Upper lobe of right lung (tissue), 1 donor: ENCODE data around the gene ANGEL1. TPM values are rescaled to one million over a fixed set of nuclear protein-coding genes. Genes with fewer than 3 reads are reported as not detected.
A peak's percentile ranks its signal among the peaks of the same experiment; 100 is the strongest.

Experiments
- ATAC-seq: fragments of 200-7000 bp; cut with Tn5 transposase; one replicate; pipeline ENCODE4 v1.9.1; 2020; ENCODE audit warnings: mild to moderate bottlenecking, moderate library complexity
- DNase-seq: peaks from one replicate; pipeline ENCODE4 v3.0.0-alpha.2; 2020
- H3K27ac ChIP-seq: fragments of 200-600 bp; one replicate; pipeline ENCODE4 v1.8.0; 2022
- H3K27me3 ChIP-seq: fragments of 200-600 bp; one replicate; pipeline ENCODE4 v1.8.0; 2022; ENCODE audit warnings: mild to moderate bottlenecking
- H3K36me3 ChIP-seq: fragments of 200-600 bp; one replicate; pipeline ENCODE4 v1.8.0; 2022
- H3K4me1 ChIP-seq: fragments of 200-600 bp; one replicate; pipeline ENCODE4 v1.8.0; 2022
- H3K4me3 ChIP-seq: fragments of 200-600 bp; one replicate; pipeline ENCODE4 v1.8.0; 2022; ENCODE audit warnings: mild to moderate bottlenecking
- H3K9me3 ChIP-seq: fragments of 200-600 bp; one replicate; pipeline ENCODE4 v1.8.0; 2022
- intact Hi-C: fragments of 100-400 bp; cut with DNase I; formaldehyde crosslinking; loops from one replicate; pipeline ENCODE4 v1.11.0; 2022
- total RNA-seq: library from RNA; stranded (reverse); fragmentation: NEBNext Ultra II Directional; extraction: Animal tissue kit (Norgen Biotek cat#: 25700); gene quantifications from one replicate; pipeline ENCODE4 v1.2.1, GENCODE V29; 2021
- TF ChIP-seq, protein P1 (sequence below): fragments of 200-600 bp; IDR thresholded peaks from one replicate; pipeline ENCODE4 v1.8.0; 2022; ENCODE audit warnings: antibody characterized with exemption
- donor health status: DM: no; HTN: yes; CAD: no; lungs with severe emphysema.

Gene ANGEL1
- total RNA-seq, 1 donor from 2014 or later, result 24.1 TPM

DNA sequence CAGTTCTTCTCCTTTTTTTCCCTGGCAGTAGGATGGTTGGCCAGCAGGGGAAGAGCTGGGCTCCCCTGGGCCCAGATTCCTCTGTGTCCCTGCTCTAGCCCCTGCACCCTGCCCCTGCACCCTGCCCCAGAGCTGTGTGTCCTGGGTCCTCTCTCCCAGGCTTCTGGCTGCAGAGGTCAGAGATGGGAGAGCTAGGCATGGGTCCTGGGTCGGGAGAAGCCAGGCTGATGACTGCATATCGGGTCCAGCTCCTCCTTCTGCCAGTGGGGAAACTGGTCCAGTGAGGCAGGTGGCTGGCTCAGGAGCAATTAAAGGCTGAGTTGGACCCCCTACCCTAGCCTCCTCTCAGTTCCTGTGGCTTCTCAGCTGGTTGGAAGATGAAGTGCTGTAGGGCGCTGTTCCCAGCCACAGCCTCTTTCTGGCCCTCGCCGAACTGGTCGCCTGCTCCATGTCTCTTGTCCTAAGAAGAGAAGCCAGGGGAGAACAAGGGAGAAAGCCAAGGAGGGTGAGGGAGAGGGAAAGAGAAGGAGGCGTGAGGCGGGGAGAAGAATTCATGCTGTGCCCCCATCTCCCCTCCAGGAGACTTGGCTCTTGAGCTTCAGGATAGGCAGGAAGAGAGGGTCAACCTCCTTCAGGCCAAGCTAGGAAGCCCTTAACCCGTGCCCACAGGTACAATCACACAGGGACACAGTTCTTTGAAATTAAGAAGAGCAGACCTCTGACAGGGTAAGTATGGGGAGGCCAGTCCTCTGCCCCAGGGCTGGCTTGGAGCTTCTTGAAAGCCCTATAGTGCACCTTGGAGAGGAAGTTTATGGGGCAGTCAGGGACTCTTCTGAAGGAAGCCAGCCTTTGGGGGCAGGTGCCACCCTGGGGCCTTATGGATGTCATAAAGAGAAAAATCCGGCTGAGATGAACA is 41.9 kb downstream of the ANGEL1 start:
- H3K36me3 ChIP-seq, result no peaks in the 10 kb centered on the region
- TF ChIP-seq, protein P1, sequence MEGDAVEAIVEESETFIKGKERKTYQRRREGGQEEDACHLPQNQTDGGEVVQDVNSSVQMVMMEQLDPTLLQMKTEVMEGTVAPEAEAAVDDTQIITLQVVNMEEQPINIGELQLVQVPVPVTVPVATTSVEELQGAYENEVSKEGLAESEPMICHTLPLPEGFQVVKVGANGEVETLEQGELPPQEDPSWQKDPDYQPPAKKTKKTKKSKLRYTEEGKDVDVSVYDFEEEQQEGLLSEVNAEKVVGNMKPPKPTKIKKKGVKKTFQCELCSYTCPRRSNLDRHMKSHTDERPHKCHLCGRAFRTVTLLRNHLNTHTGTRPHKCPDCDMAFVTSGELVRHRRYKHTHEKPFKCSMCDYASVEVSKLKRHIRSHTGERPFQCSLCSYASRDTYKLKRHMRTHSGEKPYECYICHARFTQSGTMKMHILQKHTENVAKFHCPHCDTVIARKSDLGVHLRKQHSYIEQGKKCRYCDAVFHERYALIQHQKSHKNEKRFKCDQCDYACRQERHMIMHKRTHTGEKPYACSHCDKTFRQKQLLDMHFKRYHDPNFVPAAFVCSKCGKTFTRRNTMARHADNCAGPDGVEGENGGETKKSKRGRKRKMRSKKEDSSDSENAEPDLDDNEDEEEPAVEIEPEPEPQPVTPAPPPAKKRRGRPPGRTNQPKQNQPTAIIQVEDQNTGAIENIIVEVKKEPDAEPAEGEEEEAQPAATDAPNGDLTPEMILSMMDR, result no peak
- H3K27ac ChIP-seq, result no peak overlapping the region
- peaks cover 35% of the 10 kb centered on the region for H3K4me1 ChIP-seq
- H3K4me3 ChIP-seq, result no peak overlapping the region
- no peaks in the 10 kb centered on the region for H3K27me3 ChIP-seq
- no peaks in the 10 kb centered on the region for H3K9me3 ChIP-seq
- intact Hi-C loops, result no loop called here
- no peak for ATAC-seq
- peak; percentile 43 for DNase-seq

DNA sequence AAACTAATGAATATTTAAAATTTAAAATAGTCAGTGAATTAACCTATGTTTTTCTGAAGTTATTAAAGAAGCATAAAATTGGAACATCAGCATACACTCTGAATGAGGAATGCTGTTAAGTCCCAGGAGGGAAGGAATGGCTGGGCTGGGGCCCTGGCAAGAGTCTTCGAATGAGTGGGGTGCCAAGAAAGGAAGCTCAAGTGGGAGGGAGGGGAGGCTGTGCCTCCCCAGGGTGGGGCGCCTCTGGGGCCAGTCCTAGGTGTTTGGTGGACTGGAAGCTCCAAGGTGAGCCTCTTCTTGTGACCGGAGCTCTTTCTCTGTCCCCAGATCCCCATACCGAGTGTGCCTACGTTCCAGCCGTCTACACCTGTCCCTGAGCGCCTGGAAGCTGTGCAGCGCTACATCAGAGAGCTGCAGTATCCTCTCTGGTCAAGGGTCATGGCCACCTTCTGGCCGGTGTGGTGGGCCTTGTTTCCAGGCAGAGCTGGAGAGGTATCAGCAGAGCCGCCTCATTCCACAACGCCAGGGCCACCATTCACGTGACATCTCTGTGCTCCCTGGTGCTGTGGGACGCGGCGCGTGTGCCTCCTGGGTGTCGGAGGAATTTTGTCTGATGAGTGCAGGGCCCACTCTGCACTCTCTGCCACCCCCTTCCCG is 42.9 kb downstream of the ANGEL1 start:
- H3K27me3 ChIP-seq, result no peaks in the 10 kb centered on the region
- intact Hi-C loops, result no loop called here
- H3K36me3 ChIP-seq, result no peaks in the 10 kb centered on the region
- ATAC-seq (no peak), DNase-seq (no peak)
- TF ChIP-seq, protein P1, result no peak
- H3K27ac ChIP-seq, result no peak overlapping the region
- H3K4me3 ChIP-seq, result no peak overlapping the region
- H3K4me1 ChIP-seq, result peaks cover 35% of the 10 kb centered on the region
- no peaks in the 10 kb centered on the region for H3K9me3 ChIP-seq

DNA sequence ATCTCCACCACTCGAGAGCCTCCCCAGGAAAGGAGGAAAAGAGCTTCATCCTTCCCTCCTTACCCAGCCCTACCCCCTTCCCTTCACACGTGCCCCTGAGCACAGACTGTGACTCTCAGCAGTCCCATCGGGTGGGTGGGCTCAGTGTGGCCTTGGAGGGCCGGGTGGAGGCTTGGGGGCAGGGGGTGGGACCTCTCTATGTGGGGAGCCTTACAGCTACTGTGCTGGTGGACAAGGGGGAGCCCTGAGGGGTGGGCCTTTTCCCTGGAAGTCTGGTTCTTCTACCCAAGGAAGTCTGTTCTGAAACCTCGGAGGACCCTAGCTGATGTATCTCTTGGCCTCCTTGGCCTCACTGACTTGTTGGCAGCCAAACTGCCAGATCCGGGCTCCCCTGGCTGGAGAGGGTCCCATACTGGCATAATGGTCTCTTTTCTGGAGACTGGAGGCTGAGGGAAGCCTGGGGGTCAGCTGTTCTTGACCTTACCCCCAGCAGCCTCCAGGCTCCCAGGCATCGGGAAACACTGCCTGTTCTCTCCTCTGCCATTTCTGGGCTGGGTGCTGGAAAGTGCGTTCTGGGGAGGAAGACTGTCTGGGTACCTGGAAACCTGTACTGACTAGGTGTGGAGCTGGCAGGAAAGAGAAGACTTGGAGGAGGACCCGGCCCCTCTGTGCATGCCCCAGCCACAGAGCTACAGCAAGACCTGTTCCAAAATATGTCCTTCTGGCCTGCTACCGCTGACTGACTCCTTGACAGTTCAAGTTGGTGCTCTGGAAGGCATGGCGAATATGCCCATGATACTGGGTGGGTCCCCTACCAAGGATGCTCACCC is 43.8 kb downstream of the ANGEL1 start:
- Histone ChIP-seq H3K36me3 (no peaks in the 10 kb centered on the region), H3K9me3 (no peaks in the 10 kb centered on the region)
- ATAC-seq, result no peak

DNA sequence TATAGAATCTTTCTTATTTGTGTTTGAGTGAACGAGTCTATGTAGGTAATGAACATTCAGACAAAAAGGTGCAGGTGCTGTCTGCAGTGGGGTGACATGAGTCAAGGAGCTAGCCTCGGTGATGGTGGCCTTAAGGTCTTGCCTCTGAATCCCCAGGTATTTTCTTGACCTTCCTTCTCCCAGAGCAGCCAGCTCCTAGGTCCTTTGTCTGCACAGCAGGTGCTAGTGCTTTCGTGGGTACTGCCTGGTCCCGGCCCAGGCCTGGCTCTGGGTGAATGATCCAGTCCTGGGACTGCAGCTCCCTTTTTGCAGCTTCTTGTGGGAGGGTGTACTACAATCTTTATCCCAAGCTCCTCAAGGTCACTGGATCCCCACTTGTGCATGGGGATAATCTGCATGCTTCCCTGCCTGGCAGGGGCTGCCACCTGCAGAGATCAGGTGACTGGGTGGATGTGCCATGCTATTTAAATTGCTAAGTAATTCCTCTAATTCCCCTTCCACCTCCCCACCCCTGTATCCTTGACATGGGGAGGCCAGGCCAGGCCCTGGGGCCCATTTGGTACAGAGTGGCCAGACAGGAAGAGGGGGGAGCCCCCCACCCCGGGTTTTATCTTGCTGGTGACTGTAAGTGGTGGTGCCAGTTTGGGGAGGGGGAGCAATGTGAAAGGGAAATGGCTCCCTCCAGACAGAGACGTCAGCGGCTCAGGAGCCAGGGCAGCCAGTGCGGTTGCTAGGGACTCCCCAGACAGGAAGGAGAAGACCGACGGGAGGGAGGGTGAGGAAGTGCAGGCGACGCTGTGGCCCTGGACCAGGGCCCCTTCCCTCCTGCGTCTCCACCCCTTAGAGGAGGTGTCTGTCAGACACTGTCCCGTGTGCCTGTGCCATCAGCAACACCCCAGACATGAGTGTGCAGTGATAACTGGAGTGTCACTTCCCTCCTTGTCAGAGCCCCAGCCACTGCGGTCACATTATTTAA is 44.7 kb downstream of the ANGEL1 start:
- H3K9me3 ChIP-seq, result no peaks in the 10 kb centered on the region
- peaks cover 26% of the 10 kb centered on the region for H3K4me1 ChIP-seq
- H3K27me3 ChIP-seq, result no peaks in the 10 kb centered on the region
- H3K36me3 ChIP-seq, result no peaks in the 10 kb centered on the region
- peak; percentile 90 for ATAC-seq
- TF ChIP-seq, protein P1, result no peak
- DNase-seq, result peak; percentile 82
- peak overlapping the region; percentile 63 for H3K27ac ChIP-seq
- H3K4me3 ChIP-seq, result no peak overlapping the region
- intact Hi-C loops, result no loop called here

More for the DNA sequence above, 43.8 kb downstream of the ANGEL1 start:
- intact Hi-C loops, result no loop called here
- DNase-seq, result peak; percentile 40
- Histone ChIP-seq H3K4me1 (peaks cover 32% of the 10 kb centered on the region), H3K27ac (peak overlapping the region; percentile 63), H3K27me3 (no peaks in the 10 kb centered on the region), H3K4me3 (no peak overlapping the region)
- TF ChIP-seq, protein P1, result no peak
